GM19397 (cell line): ENCODE results near the gene ITGB6.
"Not testable (repeated sequence)": the region's sequence is repeated elsewhere in the genome, so short reads cannot be mapped to it uniquely, and the experiment has no call there.

ENCODE experiments used
- ATAC-seq: cut with Tn5 transposase; IDR thresholded peaks from one replicate; pipeline ENCODE4 v1.9.1; 2021; ENCODE audit warnings: mild to moderate bottlenecking, moderate library complexity; ENCODE audit not compliant: unreplicated experiment

The ITGB6 gene

DNA sequence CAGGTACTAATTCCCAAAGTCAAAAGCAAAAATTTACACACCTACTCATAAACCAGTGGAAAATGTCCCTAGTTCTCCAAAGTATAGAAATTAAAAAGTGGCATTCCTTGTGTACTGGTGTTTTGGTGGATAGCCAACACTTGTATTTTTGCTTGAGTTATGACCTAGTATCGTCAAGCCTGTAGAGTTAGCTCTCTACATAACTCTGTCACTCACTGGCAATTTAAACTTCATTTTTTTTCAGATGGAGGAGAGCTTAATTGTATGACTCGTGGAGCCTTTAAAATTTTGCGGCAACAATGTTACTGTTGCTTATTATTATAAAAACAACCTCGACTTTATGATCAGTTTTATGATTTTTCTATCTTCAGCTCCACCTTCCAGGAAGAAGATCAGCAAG lies 58.7 kb downstream of the ITGB6 start:
- no peak for ATAC-seq

DNA sequence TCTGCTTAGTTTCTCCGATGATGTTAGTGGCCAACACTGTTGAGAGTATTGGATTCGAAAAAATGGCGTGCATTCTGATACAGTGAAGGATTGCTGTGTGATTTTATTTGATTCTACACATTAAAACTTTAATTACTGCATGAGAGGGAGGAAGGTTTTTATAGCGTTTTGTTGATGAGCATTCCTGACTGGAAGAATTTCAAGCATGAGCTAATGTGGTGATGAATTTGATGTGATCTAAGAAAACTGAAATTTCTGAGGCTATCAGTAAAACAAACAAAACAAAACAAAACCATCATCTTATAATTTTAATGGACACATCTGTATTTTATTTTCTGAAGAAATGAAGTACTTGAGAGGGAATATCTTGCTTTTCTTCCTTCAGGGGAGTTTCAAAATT lies 59.6 kb downstream of the ITGB6 start:
- no peak for ATAC-seq

DNA sequence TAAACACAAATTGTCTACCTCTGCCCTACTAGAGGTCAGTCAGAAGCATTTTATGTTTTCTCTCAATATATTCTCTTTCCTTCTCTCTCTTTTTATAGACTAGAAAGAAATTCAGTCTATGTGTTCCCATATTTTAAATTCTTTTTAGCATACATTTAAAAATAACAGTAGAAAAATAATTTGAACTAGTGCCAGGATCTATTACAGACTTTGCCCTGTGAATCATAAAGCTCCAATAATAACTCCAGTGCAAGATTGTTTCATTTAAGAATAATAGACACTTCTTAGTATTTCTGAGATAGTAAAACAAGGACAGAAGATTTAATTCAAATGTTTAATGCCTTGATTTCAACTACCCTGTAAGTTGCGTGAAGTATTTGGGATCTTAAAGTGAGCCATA lies 60.1 kb downstream of the ITGB6 start:
- ATAC-seq, result no peak

DNA sequence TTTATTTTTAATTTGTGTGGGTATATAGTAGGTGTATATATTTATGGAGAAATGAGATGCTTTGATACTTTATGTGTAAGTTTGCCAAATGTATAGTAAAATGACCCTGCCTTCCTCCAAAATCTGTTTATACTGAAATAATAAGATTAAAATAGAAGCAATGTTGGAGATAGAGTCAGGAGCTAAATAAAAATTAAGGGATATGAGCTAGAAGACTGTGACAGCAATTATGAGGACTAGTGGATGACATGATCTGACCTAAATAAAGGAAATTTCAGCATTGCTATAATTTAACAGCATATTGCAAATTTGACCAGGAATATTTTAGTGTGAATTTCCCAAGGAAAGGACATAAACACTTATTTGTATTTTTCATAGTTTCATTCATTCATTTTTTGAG lies 60.7 kb downstream of the ITGB6 start:
- ATAC-seq, result no peak

DNA sequence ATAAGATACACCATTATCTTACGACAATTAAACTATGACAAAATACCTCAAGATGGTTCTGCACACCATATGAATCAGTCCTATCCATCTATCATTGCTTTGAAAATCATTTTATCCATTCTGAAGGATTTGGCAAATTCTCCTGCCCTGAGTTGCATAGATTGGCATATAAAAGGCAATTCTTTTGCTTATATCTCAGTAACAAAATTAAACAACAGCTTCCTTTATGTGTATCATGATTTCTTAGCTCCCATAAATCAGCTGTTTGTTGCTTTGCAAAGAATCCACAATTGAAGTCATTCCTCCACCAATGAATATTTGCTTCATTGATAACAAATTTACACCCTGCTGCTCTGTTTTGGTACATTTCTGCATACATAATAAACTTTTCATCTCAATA lies 61.7 kb downstream of the ITGB6 start:
- ATAC-seq, result no peak

DNA sequence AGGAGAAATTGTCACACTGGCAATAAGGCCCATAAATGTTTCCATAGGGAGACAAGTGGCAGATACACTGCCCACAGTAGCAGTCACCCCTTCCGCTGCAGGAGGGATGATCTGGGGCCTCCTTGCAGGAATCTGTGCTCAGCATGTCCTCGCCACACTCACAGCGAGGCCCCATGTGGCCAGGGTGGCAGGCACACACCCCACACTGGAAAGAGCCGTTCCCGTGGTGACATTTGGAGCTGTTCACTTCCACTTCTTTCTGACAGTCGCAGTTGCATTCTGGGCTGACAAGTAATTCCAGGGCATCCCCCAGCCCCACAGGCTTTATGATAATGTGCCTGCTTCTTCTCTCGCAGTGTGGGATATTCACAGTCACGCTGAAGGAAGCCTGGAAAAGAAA lies 62.6 kb downstream of the ITGB6 start:
- ATAC-seq, result no peak

DNA sequence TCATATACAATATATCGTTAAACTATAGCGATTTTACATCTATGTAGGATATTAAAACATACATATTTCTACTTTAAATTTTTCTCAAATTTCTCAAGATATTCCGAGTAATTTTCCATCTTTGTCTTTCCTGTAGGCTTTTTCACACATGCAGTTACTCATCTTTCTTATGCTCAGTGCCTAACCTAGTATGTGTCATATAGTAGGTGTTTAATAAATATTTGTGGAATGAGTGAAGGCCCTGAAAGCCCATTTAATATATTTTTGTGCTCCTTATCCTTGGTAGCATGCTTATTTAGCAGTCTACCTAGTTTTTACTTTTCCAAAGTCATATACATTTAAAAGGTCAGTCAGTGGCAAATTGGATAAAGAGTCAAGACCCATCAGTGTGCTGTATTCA lies 67.3 kb downstream of the ITGB6 start:
- ATAC-seq, result no peak

DNA sequence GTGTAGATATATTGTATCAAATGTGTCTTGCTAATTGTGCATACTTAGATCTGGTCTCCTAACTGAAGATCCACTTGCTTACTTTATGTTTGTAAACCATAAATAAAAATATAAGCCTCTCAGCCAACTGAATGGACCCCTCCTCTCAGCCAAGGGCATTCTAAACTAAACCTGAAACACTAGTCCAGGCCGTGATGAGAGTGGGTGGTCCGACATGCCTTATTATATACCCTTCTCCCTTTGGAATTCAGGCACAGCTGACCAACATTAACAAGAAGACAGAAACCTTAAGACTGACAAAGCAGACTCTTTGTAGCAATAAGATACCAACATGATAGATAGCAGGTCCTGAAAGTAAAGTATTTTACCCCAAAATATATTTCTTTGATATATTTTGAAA lies 73.3 kb downstream of the ITGB6 start:
- no peak for ATAC-seq

DNA sequence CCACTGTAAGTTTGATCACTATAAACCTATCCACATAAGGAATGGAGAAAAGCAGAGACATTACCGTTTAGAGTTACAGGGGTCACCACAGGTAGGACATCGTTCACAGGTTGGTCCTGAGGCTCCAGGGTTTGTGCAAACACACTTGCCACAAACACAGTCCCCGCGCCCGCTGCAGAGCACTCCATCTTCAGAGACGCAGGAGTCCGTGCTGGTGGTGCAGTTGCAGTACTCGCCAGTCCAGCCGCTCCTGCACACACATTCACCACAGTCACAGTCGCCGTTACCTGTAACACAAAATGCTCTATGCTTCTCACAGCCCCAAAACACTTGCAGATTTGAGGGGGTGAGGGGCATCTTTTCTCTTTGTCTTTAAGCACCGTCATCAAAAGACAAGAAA lies 73.8 kb downstream of the ITGB6 start:
- ATAC-seq, result no peak

DNA sequence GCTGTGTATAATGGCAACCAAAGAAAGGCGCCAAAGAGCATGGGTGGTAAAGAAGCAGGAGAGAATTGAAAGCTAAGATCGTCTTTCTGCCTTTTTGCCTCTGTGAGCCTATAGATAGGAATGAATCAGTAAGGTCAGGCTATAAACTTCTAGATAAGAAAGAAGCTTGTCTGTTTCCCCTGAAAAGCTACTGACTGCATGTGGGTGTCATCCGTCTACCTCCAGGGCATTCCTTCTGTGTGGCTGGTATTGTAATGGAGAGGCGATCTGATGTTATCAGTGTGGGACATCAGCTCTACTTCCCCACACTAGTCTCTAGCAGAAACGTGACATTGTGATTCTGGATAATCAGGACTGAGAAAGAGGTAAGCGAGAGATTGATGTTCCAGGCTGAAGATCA lies 74.2 kb downstream of the ITGB6 start:
- ATAC-seq, result no peak

DNA sequence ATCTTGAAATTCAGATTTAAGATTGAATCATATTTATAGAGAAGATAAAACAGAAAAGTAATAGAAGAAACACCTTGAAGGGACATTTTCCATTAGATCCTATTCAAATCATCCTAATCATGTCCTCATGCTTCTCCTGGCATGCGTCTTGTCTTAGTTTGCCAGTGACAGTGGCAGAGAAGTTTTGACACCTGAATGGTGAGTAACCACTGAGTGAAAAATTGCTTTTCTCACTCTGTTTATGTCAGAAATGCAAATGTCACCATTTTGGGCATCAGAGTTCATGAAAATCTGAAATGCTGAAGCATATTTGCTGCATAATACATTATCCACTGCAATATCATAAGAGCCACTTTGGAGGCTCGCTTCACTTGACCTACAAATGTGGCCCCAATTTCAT lies 74.7 kb downstream of the ITGB6 start:
- no peak for ATAC-seq

DNA sequence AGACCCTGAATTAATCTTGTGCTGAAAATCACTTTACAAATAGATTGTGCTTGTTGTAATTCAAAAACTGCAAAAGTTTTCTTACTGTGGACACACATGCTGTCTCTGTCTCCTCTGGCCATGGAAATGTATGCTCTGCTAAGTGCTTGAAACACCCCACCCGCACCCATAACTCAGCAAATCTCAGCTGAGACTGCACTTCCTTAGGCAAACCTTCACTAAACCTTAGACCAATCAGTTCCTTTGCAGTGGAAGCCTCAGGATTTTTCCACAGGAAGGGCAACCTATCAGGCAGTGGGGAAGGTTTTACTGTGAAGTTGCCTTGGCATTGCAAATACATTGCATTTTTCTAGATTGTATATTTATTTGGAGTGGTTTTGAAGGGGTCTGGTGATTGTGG lies 75.5 kb downstream of the ITGB6 start:
- no peak for ATAC-seq

DNA sequence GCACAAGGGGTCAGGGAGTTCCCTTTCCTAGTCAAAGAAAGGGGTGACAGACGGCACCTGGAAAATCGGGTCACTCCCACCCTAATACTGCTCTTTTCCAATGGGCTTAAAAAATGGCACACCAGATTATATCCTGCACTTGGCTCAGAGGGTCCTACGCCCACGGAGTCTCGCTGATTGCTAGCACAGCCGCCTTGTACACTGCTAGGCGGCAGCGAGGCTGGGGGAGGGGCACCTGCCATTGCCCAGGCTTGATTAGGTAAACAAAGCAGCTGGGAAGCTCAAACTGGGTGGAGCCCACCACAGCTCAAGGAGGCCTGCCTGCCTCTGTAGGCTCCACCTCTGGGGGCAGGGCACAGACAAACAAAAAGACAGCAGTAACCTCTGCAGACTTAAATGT lies 85.4 kb downstream of the ITGB6 start:
- not testable (repeated sequence) for ATAC-seq

DNA sequence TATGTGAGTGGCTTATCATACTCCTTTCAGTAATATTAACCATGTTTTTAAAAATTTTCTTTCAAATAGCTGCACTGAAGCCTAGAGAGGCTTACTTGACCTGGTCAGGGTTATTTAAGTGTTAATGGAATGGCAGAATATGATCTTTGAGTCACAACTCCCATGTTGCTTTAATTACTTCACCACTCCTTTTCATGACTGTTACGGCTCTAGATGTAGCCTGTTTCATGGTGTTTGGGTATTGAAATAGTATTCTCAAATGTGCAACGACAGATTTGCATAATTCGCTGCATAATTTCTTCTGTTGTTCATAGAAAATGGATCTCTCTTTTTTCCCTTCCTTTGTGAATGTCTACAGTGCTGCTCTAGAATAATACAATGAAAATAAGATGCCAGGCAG lies 86.1 kb downstream of the ITGB6 start:
- ATAC-seq, result no peak

DNA sequence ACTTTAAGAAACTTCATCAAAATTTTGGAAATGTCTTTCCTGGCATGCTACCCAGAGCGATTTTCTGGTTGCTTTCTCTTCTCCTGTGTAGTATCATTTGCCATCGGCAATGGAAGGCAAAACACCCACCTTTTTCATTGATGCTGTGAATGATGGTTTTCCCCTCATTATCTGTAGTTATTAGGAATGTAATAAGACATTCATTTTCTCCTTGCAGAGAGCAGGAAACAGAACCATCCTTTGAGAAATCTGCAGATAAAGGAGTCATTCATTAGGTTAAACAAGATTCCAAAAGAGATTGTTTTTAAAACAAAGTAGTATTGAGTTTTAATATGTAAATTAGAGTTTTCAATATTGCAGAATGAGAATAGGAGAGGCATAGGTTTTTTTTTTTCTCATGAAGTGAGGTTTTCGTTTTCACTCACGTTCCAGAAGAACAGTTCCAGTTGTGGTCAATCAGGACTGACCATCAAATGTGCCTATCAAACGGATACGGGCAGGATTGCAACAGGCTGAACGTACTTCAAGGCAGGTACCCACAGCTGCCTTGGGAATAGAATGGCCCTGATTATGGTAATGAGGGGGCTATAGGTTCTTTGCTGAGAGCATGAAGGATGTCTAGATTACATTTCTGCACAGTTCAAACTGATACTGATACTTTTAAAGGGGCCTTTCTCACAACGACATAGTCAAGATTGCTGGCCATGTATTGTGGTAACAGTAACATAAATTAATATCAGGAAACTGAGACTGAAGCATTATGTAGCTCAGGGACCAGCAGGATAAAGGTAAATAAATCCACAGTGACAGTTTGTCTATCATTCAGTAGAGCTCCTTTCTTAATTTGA lies 87.9 kb downstream of the ITGB6 start:
- peak; percentile 67 for ATAC-seq

DNA sequence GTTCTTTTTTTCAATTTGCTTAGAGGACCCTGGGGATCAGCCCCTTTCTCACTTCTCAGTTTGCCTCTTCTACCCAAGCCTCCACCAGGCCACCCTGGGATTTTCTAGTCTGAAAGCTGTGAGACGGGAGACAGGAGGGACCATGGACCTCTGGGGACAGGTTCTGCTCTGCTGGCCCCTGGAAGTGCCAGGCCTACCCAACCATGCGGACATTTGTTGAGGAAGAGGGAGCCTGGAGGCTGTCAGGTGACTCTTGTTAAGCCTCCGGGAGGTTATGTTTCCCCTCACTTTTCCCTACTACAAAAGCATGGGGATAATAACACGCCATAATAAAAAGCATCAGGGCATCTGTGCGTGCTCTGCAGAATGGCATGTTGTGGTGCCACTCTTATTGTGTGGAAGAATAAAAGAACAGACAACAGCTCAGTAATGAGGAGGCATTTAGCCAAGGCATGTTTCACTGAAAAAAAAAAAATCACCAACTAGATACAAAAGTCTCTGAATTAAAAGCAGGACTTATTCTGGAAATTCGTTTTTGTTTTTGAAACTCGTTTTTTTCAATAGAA lies 89.3 kb downstream of the ITGB6 start:
- no peak for ATAC-seq

DNA sequence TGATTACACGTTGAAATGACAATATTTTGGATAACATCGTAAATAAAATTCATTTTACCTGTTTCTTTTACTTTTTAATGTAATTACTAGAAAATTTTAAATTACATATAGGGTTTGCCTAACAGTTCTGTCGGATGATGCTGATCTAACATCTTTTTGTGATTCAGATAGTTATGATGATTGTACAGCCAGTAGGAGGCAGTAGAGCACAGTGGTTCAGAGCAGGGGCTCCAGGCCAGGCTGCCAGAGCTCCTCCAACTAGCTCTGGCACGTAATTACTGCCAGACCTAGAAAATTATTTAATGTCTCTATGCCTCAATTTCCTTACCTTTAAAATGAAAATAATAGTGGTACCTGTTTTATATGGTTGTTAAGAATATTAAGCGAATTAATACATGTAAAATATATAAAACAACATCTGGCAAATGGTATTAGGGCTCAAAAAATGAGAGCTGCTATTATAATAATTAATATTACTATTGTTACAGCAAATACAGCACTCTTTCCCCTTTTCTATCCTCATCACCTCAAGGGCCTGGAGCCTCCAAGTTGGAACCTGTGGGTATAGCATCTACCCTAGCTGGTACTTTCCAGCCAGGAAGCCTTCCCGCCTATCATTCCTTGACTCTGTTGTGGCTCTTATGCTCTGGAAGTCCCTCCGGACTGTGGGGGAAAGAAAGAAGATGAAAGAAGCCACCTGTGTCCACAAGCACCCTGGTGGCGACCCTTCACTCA lies 90.0 kb downstream of the ITGB6 start:
- peak; percentile 65 for ATAC-seq

DNA sequence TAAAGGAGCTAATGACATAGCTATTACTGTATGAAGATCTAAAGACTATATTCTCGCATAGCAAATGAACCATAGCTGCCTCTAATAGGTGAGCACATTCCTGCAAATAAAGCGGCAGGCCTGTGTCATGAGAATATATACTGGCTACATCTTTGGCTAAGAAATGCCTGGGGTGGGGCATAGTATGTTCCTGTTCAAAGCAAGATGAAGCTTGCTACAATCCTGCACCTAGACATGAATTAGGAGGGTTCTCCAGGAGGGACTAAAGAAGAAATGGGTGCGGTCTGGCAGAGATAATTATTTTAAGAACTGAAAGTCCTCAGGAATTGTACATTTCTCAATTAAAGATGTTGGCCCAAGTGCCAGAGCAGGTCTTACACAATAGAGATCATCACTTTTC lies 90.8 kb downstream of the ITGB6 start:
- no peak for ATAC-seq

DNA sequence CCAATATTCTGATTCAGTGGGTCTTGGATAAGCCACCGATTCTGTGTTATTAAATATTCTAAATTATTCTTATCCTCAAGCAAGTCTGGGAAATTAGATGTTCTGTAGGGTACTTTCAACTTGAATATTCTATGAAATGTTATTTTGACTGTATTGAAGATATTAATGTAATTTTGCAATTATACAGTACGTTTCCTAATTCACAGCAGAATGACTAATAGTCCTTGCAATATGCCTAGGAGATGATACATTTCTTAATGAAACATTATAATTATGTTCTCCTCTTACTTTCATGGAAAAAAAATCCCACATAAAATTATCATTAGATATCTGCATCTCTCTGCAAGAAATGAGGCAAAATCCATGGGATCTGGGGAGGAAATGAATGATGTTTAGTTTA lies 91.4 kb downstream of the ITGB6 start:
- no peak for ATAC-seq

DNA sequence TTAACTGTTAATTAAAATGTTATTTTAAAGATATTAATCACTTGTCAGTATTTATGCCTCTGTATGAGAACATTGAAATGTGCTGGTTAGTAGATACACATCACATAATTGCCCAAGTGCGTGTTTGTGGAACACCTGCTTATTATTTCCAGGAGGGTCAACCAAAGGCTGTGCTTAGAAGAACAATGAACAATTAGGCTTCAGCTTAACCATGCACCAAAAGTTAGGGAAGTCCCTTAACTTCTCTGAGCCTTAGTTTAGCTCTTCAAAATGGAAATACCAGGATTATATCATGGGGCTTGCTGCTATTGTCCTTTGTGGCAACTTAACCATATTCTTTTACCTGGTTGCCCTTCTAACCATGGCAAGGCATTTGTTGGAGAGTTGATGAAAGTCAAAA lies 94.7 kb downstream of the ITGB6 start:
- no peak for ATAC-seq

DNA sequence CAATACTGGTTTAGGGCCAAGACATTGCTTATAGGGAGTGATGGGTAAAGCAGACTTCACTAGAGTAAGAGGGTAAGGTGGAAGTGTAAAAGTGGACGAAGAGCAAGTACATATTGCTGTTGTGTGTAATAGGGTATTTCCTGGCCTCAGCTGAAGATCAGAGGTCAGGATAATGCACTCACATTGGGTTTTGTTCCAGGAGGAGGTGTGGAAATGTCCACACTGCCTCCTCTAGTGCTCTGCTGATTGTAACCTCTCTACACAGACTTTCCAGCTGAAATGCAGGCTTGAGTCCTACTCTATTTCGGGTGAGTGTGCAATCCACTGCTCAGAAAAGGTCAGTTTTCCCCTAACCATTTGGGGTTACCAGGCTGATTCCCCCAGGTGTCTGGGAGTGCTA lies 96.0 kb downstream of the ITGB6 start:
- no peak for ATAC-seq

DNA sequence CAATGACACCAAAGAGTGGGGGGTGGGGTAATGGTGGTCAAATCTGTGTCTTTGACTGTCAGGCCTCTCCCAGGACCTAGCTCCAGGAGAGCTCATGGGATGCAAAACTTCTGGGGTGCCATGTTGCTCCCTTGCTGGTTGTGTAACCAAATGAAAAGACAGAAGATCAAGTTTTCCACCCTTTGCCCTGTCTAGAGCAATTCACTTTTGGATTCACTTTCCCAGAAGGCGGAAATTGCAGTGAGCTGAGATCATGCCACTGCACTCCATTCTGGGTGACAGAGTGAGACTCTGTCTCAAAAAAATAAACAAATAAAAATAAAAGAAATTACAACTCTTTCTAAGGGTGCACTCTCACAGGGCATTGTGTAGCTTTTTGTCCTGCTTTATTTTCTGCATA lies 102.7 kb downstream of the ITGB6 start:
- no peak for ATAC-seq
